GM06990 (cell line): ENCODE results near the gene PCCB.

Source experiments
- DNase-seq: peaks from one replicate; pipeline ENCODE4 v3.0.0-alpha.2; 2011; ENCODE audit not compliant: insufficient read length; ENCODE audit errors: extremely low read depth
- H3K27me3 ChIP-seq: replicated peaks from 2 replicates; pipeline ENCODE4 v1.6.0; 2011; ENCODE audit warnings: low read length; ENCODE audit not compliant: control insufficient read depth, insufficient read depth
- H3K36me3 ChIP-seq: 2 replicates; pipeline ENCODE4 v1.5.1; 2011; ENCODE audit warnings: low read length; ENCODE audit not compliant: control insufficient read depth, insufficient read depth
- H3K4me3 ChIP-seq: replicated peaks from 2 replicates; pipeline ENCODE4 v1.5.1; 2011; ENCODE audit warnings: low read depth, mild to moderate bottlenecking, control low read depth, low read length
- CTCF ChIP-seq: IDR thresholded peaks from 2 replicates; pipeline ENCODE4 v1.5.1; 2011; ENCODE audit warnings: low read length, control low read depth, mild to moderate bottlenecking, inconsistent platforms; ENCODE audit not compliant: insufficient read depth, poor library complexity, severe bottlenecking

The PCCB gene

GRCh38 chr3:136250903-136251460 is 842 bp downstream of the PCCB start:
- Histone ChIP-seq H3K36me3 (peaks cover 1% of the 10 kb centered on the region; the same call in 1 of the 2 replicates), H3K4me3 (peak overlapping the region; percentile 76), H3K27me3 (no peaks in the 10 kb centered on the region)
- peak; percentile 65 for DNase-seq
- TF ChIP-seq CTCF = peak; percentile 40

GRCh38 chr3:136251511-136251910 is 1.4 kb downstream of the PCCB start:
- peaks cover 3% of the 10 kb centered on the region; the same call in 1 of the 2 replicates for H3K36me3 ChIP-seq
- no peak for DNase-seq
- no peak overlapping the region; the same call in 1 of the 2 replicates for H3K4me3 ChIP-seq
- H3K27me3 ChIP-seq = no peaks in the 10 kb centered on the region
- no peak for TF ChIP-seq CTCF

GRCh38 chr3:136255672-136256406 is 5.7 kb downstream of the PCCB start:
- no peak for TF ChIP-seq CTCF
- no peak for DNase-seq
- no peaks in the 10 kb centered on the region for H3K27me3 ChIP-seq
- peaks cover 3% of the 10 kb centered on the region; the same call in 1 of the 2 replicates for H3K36me3 ChIP-seq
- no peak overlapping the region for H3K4me3 ChIP-seq

GRCh38 chr3:136258199-136258598 is 8.1 kb downstream of the PCCB start:
- Histone ChIP-seq H3K36me3 (peaks cover 5% of the 10 kb centered on the region), H3K27me3 (no peaks in the 10 kb centered on the region), H3K4me3 (no peak overlapping the region)
- DNase-seq = no peak
- no peak for TF ChIP-seq CTCF

- H3K27me3 ChIP-seq = no peaks in the 10 kb centered on the region
- TF ChIP-seq CTCF = no peak
- no peak for DNase-seq
- H3K36me3 ChIP-seq = peaks cover 3% of the 10 kb centered on the region
- no peak overlapping the region for H3K4me3 ChIP-seq
Measured at GRCh38 chr3:136261826-136262225, 11.7 kb downstream of the PCCB start.
